Fibroblast of skin of scalp (primary cell): ENCODE measurements around the gene FHAD1.
A peak's percentile ranks its signal among the peaks of the same experiment; 100 is the strongest.
"Not testable (repeated sequence)": the region's sequence is repeated elsewhere in the genome, so short reads cannot be mapped to it uniquely, and the experiment has no call there.

ENCODE experiments used
- DNase-seq: peaks from one replicate; pipeline ENCODE4 v3.0.0-alpha.2; 2013

Gene FHAD1

DNA sequence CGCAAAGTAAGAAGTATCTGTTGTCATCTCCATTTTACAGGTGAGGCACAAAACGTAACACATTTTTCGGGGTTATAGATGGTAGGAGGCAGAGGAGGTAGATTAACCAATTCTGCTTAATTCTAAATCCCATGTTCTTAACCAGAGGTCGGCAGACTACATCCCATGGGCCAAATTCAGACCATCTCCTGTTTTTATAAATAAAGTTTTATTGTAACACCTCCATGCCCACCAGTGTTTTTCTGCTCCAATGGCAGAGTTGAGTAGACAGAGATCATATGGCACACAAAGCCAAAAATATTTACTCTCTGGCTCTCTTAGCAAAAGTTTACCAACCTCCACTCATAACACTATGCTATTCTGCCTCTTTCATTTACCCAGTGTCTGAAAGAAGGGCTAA is 30.9 kb downstream of the FHAD1 start:
- no peak for DNase-seq

GRCh38 chr1:15279576-15280230 is 32.7 kb downstream of the FHAD1 start:
- DNase-seq = no peak

DNA sequence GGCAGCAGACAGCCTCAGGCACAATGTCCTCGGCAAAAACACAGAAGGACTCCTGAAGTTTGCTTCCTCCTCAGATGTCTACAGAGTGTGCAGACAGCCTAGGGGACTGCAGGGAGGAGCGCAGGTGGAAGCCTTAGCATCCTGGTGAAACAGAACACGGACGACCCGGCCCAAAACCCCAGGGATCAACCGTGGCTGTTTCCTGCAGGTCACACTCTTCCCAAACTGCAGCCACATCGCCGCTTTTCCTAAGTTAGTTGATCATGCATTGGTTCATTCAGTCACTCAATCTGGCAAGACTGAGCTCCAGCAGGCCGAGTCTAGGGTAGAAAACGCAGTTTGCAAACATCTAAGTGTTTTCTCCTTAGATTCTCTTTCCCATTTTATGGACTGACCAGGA is 33.4 kb downstream of the FHAD1 start:
- DNase-seq = no peak

- DNase-seq = no peak
These were observed 35.0 kb downstream of the FHAD1 start for GRCh38 chr1:15282038-15282437.

- DNase-seq = no peak
These were observed 35.9 kb downstream of the FHAD1 start for GRCh38 chr1:15282810-15283474.

GRCh38 chr1:15283526-15283925 is 36.5 kb downstream of the FHAD1 start:
- DNase-seq = no peak

DNA sequence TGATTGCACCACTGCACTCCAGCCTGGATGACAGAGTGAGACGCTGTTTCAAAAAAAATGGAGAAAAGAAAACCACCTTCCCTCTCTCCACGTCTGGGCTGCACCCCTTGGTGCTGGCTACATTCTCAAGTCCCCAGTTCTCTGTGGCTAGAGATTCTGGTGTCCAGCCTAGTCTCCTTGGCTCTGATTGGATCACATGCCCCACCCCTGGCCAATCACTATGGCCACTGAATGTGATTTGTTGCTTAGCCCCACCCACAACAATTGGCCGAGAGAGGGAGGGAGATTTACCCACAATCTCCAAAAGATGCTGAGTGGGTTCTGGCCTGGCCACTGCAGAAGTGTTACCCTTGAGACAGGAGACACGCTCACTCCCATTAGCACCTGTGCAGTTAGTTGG is 39.4 kb downstream of the FHAD1 start:
- DNase-seq = no peak

DNA sequence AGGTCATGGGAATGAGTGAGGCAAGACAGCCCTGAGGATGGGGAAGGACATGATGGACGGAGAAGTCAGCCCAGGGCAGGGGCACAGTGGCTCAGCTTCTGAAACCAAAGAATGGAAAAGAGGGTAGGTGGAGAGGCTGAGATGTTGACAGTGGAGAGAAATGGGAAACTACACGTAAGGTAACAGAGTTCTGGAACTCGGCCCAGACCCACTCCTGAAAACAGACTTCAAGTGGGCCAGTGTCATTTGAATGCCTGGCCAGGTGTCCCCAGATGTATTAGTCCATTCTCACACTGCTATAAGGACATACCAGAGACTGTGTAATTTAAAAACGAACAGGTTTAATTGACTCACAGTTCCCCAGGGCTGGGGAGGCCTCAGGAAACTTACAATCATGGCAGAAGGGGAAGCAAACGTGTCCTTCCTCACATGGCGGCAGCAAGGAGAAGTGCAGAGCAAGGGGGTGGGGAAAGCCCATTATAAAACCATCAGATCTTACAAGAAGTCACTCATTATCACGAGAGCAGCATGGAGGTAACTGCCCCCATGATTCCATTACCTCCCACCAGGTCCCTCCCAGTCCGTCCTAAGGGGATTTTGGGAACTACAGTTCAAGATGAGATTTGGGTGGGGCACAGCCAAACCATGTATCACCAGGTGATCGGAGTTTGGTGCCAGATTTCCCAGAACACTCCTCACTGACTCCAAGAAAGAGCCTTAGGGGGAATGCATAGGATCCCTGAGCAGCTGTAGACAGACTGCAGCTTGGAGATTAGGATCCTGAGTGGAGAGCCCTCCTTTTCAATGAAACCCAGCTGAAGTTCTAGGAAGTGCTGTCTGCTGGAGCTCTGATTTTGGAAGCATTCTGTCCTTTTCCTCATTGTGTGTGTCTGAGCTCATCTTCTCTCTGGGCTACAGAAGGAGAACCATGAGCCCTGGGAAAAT is 40.3 kb downstream of the FHAD1 start:
- DNase-seq = no peak

DNA sequence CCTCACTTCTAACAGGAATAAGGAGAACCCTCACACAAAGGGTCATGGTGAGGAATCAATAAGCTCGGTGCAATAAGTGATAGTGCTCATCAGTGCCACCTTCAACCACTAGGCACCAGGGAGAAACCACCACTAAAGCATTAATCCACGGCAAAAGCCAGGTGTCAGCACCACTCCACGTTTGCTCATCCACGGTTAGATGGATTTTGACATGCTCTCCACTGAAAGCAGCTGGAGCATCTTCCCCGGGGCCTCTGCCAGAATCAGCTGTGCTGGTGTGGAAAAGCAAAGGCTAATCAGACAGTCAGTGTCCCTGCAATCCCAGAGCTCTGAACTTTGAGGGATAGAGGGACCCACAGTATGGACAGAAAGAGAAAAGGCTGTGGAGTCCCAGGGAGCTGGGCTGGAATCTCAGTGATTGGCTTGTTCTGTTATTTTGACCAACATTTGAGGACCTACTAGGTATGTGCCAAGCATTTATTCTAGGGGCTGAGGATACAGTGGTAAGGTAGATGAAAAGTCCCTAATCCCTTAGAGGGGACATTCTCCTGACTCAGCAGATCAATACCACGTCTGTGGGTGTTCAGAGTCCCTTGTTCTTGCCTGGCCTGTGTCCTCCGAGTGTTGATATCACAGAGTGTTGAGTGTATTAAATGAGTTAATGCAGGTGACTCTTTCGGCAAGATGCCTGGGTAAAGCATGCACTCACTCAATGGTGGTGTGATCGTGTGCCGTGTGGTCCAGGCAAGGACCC is 41.3 kb downstream of the FHAD1 start:
- no peak for DNase-seq

DNA sequence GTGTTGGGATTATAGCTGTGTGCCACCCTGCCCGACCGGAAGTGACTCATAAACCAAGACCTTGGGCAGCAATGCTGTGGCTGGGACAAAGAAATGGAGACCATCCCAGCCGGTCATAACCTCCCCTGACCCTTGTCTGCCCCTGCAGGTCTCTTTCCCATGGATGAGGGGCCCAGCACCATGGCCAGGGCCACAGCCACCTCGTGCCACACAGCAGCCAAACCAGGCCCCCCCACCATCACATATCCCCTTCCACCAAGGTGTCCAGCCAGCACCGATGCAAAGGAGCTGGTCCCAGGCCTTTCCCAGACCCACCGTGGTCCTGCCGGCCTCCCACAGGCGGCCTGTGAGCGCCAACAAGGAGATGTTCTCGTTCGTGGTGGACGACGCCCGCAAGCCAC is 42.2 kb downstream of the FHAD1 start:
- no peak for DNase-seq

- DNase-seq = peak; percentile 38
These were observed 43.4 kb downstream of the FHAD1 start for GRCh38 chr1:15290382-15290781.

GRCh38 chr1:15295696-15296095 is 48.7 kb downstream of the FHAD1 start:
- no peak for DNase-seq

DNA sequence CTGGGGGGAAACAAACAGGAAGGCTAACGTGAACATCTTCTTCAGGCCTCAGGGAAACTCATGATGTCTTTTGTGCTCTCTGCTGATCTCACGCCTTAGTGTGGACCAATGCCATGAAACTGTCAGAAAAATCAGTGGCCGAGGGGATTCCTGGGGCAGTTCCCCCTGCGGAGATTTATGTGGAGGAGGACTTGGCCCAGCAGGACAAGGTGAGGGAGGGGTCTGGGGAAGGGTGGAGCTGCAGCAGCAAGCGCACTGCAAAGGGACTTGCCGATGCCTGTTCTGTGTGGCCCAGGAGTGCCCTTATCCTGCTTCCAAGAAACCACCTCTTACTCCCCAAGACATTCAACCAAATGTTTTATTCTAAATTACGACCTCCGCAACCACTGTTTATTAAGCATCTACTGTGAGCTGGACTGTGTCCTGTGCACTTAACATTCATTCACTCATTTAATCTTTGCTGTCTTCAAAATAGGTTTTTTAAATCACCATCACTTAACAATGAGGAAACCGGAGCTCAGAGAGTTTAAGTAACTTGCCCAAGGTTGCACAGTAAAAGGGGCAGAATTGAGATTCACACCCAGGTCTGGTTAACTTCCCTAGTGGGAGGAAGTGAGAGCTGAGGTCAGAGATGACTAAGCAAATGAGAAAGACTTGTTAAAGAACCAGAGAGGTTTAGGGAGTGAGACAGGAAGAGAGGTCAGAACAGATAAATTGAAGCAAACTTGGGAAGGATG is 49.7 kb downstream of the FHAD1 start:
- no peak for DNase-seq

GRCh38 chr1:15297975-15298374 is 51.0 kb downstream of the FHAD1 start:
- not testable (repeated sequence) for DNase-seq

DNA sequence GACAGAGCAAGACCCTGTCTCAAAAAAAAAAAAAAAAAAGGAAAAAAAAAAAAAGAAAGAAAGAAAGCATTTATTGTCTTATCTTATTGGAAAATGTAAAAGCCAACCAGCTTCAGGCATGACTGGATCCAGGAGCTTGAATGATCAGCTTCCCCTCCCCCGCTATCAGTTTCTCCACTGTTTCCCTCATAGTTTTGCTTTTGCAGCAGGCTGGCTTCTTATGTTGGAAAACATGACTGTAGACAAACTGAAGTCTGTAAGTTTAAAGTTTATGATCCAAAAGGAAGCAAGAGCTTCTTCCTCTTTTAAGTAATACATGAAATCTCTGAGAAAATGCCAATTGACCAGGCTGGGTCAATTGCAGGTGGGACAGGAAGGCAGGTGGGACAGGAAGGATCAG is 52.2 kb downstream of the FHAD1 start:
- DNase-seq = no peak

DNA sequence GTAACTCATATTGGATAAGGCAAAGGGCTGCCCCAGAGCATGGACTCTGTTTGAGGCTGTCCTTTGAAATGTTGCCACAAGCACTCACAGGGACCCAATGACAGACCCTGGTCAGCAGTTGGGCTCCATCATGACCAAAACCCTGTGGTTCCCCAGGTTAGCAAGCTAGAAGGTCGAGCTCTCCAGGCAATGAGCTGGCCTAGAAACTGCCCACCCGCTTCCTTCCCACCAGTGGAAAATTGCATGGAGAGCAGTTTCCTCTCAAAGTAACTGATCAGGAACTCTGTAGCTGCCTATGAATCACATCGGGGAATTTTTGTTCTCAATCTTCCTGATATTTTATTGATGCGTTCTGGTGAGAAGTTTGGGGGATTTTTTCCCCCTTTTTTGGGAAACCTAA is 52.8 kb downstream of the FHAD1 start:
- DNase-seq = no peak

- no peak for DNase-seq
These were observed 56.9 kb downstream of the FHAD1 start for GRCh38 chr1:15303935-15304334.

GRCh38 chr1:15304708-15305467 is 57.9 kb downstream of the FHAD1 start:
- no peak for DNase-seq

GRCh38 chr1:15305468-15305770 is 58.4 kb downstream of the FHAD1 start:
- DNase-seq = peak; percentile 83

GRCh38 chr1:15306352-15306751 is 59.3 kb downstream of the FHAD1 start:
- not testable (repeated sequence) for DNase-seq

DNA sequence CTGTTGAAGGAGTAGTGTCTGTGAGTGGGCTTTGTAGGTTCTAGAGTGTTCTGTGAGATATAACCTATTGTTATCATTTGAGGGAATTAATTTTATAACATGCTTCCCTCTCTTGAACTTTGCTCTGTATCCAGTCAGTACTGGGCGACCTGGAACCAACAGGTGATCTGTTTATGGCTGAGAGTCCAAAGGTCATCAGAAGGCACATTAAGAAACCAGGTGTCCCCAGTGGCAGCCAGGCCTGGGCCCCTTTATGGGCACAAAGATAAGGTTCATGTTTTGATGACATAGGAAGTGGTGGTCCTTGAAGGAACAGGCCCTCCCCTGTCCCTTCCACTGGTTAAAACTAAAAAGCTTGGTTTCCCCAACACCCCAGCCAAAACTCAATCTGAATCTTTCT is 61.1 kb downstream of the FHAD1 start:
- DNase-seq = no peak
